ENCODE data around the gene LMTK3.

Gene LMTK3

GRCh38 chr19:48455908-48456562 lies 55.6 kb downstream of the LMTK3 start:
- TF ChIP-seq CTCF (conservative IDR thresholded peaks at IDR 0.05): no peak
- TF ChIP-seq ZFX (IDR thresholded peaks at IDR 0.05): no peak
- no peak overlapping the region for H3K27ac ChIP-seq

GRCh38 chr19:48455171-48455907 lies 56.3 kb downstream of the LMTK3 start, which contains the start of gene KCNJ14:
Gene KCNJ14, plus strand, starts transcription at chr19:48455574. Its CDS starts 6,151 bp downstream, at chr19:48461725.
- TF ChIP-seq CTCF (conservative IDR thresholded peaks at IDR 0.05): no peak
- no peak for TF ChIP-seq ZFX (IDR thresholded peaks at IDR 0.05)
- H3K27ac ChIP-seq: no peak within 1 kb of the TSS

- TF ChIP-seq ZFX (IDR thresholded peaks at IDR 0.05) (no peak), CTCF (conservative IDR thresholded peaks at IDR 0.05) (no peak)
- H3K27ac ChIP-seq: no peak overlapping the region
Observed at GRCh38 chr19:48454150-48454730, 57.4 kb downstream of the LMTK3 start.

GRCh38 chr19:48452289-48453190 lies 59.1 kb downstream of the LMTK3 start:
- peak overlapping the region; percentile 31 for H3K27ac ChIP-seq
- TF ChIP-seq CTCF (conservative IDR thresholded peaks at IDR 0.05) (no peak), ZFX (IDR thresholded peaks at IDR 0.05) (no peak)

- TF ChIP-seq ZFX (IDR thresholded peaks at IDR 0.05) (no peak), CTCF (conservative IDR thresholded peaks at IDR 0.05) (no peak)
- H3K27ac ChIP-seq: no peak overlapping the region; the same call in 1 of the 2 replicates
Observed at GRCh38 chr19:48451624-48452023, 60.0 kb downstream of the LMTK3 start.

GRCh38 chr19:48450863-48451262 lies 60.8 kb downstream of the LMTK3 start:
- no peak overlapping the region for H3K27ac ChIP-seq
- TF ChIP-seq CTCF (conservative IDR thresholded peaks at IDR 0.05) (no peak), ZFX (IDR thresholded peaks at IDR 0.05) (no peak)

Measured in C4-2B (cell line).